Measurements from ENCODE around the gene DHX16.
A peak's percentile ranks its signal among the peaks of the same experiment; 100 is the strongest.

DHX16 gene

DNA sequence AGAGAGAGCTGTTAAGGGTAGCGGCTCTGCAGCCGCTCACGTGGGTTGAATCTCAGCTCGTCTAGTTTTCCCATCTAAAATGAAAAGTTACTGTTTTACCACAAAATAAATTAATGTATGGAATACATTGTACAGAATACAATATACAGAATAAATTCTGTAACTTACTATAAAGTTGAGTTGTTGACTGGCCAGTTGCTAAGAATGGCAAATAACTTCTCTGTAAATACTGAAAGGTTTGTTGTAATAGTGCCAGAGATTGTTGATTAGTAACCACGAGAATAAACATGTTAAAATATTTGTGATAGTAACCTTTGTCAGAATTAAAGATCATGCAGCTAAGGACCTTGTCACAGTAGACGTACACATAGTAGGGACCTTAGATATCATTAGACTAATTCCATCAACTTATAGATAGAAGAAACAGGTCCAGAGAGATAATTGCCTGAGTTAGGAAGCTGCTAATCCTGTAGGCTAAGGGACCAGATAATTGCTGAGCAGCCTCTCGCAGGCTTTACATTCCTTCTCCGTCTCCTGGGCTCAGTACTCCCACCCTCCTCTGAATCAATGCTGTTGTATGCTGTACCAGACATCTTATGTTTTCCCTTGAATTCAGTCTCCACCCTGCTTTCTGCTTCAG is 18.5 kb upstream of the DHX16 start:
- DNase-seq, result no peak

DNA sequence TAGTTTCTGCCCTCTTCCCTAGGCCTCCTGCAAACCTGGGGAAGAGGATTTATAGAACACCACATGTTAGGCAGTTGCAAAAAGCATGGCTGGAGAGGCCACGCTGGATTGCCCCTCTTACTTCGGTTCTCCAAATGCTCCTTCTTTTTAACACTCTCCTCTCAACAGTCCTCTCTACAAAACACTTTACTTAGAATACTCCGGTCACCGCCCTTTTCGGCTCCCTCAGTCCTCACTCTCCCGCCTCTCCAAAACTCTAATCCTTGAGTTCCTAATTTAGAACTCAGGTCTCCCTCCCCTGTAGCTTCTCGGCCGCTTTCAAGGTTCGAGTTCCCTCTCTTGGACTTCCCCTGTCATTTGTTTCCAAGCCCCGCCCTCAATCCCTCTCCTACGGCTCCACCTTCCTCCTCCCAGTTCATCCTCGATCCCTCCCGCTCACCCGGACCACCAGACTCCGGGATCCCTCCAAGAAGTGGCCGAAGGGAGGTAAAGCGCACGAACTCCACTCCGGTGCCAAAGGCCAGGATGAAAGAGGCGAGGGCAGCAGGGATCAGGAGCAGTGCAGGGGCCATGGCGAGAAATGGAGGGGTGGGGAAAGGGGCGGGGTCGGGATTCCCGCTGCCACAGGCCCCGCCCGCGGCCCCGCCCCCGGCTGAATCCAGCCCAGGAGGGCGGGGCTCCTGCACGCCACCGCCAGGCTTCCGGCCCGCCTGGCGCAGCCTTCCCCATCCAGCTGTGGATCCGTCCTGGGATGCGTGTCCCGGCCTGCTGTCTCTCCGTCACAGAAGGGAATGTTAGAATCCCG is 17.8 kb upstream of the DHX16 start, which contains the start of gene NRM:
Gene NRM (minus strand): TSS at position 582 of the 805 bp plus-strand sequence. CDS start 10 bp downstream, at position 572.
- peak in 1 of 2 experiments; percentile 21 for DNase-seq

DNA sequence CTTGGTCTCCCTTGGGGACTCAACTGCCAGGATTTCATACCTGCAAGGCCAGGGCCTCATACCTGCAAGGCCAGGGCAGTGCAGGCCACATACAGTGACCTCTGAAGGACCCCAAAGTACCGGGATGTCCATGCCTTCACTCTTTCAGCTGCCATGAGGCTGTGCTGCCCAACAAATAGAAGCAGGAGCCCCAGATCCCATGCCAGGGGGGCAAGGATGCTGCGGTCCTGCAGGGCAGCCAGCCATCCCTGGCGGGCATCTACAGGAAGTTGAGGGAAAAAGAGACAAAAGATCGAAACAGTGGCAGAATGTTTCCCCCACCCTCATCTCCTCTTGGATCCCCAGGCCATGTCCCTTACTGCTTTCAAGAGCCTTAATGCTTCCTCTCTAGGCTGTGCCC is 17.2 kb upstream of the DHX16 start:
- DNase-seq, result no peak

DNA sequence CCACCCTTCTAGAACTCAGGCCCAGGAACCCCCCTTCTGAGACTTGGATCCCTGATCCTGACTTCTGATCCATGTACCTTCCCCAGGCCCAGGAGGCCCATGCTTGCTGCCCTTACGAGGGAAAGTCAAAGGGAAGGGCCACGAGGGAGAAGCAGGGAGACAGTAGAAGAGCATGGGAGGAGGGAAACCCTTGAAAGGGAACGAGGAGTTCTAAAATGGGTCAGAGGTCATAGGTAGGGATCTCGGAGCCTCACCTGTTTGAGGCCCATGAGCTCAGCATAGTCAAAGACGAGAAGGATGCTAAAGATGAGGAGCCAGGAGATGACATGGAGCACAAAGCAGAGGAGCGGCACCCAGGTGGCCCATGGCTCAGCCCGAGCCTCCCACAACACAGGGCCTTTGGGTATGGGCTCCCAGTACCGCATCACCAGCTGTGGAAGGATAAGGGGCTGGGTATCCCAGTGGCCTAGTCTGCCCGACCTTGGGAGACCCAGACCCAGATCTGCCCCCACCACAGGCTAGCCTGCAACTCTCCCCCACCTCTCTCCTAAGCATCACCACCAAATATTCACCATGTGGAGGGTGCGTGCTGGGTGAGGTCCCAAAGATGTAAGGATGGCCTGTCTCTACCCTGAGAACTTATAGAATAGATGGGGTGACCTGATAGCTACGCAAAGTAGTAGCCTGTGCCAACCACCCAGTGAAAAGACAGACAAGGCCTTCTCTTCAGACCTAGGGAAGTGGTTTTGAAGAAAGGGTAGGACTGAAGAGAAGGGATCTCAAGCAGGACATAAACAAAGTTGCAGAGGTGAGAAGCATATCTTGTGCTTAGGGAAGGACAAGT is 16.4 kb upstream of the DHX16 start:
- DNase-seq, result no peak

DNA sequence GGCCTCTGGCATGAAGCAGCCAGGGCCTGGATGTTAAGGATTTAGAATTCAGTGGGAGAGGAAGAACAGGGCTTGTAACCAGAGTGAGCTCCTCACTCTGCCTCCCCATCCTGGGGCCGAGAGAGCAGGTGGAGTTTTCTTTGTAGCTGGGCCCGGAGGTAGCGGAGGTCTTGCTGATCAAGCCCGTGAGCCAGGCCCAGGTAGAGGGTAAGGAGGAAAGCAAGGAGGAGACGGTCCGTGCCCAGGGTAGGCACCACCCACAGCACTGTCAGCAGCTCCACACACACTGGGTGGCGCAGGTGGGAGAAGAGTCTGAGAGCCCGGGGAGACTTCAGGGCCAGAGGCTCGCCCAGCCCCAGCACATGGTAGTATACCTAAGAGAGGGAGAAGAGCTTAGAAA is 15.8 kb upstream of the DHX16 start:
- DNase-seq, result no peak

DNA sequence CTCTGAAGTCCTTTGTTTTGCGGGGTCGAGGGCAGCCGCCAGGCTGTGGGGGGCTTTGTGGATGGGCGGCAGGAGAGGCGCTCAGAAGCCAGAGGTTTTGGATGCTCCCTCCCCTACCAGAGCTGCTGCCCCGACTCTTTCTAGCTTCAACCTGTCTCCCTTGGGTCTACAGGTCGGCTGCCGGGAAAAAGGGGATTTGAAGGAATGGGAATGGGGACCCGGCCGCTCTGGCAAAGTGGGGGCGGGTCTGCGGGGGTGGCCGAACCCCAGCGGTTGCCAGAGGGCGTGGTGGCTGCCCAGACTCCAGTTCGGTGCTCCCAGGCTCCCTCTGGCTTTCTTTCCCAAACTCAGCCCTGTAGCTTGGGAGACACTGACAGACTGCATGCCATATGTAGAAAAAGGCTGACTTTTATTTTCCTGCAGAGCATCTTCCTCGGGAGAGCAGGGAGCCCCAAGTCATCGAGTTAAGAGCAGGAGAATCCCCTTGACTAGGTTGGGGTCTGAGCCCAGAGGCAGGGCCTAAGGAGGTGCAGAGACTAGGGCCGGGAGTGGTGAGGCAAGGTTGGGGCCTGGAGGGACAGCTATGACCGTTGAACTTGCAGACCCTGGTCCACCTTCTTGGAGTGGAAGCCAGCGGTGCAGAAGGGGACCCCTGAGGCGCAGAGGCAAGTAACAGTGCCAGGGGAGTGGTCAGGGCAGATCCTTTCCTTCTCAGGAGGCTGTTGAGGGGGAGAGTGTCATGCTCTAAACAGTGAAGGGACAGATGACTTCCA is 15.0 kb upstream of the DHX16 start:
- no peak for DNase-seq

DNA sequence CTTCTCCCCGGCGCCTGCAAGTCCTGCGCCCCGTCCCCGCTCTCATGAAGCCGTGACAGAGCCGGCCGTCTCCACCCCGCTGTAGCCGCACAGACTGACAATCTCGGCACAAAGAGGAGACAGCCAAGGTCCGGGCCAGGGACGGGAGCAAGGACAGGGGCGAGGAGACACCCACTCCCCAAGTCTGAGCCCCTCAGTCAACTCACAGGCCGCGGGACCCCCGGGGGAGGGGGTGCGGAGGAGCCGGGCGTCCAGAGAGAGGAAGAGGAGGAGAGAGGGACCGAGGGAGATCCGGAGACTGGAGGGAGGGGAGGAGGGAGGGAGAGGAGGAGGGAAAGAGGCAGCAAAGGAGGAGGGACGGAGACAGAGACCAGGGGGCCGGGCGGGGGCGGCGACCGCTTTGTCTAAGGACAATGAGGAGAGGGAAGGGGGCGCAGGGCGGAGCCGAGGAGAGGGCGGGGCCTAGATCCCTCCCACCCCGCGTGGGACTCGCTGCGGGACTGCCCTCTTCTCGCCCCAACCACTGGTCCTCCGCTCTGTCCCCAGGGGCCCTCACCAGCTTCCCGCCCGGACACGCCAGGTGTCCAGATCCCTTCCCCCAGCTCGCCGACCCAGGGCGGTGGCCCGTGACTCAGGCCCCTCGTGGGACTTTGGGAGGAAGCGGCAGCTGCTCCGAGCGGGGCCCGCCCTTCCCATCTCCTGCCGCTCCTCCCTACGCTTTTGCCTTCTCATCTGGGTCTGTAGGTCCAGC is 14.3 kb upstream of the DHX16 start:
- DNase-seq, result no peak

DNA sequence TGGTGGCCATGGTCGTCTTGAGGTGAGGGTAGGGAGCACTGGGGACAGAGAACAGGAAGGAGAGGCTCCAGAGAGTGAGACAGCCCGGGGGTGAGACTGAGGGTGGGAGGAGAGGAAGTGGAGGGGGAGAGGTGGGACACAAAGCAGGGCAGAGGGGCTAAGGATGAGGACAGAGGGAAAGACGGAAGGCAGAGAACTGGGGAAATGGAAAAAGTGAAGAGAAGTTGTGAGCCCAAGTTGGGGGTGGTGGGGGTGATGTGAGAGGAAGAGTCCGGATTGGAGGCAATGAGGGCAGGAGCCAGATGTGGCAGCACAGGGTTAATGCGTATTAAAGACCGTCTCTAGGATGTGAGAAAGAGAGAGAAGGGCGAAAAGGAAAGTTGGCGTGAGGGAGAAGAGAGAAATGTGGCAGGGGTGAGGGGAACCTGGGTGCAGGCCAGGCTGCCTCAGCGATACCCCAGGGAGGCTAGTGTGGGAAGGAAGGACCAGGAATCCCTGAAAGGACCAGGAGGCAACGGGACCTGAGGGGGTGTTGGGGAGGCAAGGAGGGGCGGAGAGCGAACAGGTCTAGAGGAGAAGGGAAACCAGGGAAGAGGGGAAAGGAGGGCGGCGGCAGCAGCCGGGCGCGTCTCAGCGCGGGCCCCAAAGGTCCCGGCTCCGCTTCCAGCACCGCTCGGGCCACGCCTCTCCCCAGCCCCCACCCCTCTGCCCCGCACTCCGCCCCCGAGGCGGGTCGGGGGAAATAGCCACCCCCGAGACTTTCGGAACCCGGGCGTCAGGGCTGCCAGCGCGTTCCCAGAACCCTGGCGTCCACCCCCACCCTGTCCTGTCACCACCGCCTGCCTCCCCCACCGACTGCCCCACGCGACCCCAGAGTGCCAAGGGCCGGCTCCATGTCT is 13.5 kb upstream of the DHX16 start, which contains the start of gene PPP1R18:
Gene PPP1R18 (minus strand): TSS at position 637 of the 899 bp plus-strand sequence. CDS start 627 bp downstream, at position 10.
- no peak for DNase-seq

DNA sequence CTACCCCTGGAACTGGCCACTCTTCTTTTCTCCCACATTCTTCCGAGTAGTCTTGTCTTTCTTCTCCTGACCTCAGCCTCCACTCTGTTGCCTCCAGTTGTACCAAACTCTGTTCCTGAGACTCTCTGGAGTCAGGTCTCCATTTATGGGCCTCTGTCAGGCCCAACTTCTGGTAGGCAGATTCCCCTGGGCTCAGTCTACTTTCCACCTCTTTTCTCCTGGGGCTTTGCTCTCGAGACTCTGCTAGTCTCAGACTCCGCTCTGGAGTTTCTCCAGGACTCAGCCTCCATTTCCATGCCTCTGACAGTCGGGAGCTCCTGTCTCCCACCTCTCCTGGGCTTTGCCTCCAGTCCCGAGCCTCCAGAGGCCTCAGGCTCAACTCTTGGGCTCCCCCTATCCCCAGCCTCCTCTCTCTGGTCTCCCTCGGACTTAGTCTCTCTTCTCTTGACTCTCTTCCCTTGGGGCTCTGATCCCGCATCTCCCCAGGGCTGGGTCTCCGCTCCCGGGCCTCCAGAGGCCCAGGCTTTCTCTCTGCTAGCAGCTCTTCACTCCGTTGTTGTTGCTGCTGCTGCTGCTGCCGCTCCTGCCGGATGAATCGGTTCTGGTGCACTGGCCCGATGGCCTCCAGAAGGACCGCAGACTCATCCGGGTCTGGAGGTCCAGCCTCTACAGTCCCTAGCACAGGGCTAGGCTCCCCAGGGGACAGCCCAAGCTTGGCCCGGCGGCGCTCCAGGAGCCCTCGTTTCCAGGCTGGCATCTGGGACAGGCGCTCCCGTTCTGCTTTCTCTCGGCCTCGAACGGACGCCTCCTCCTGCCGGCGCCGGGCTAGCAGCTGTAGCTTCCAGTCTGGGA is 12.6 kb upstream of the DHX16 start:
- DNase-seq, result no peak

DNA sequence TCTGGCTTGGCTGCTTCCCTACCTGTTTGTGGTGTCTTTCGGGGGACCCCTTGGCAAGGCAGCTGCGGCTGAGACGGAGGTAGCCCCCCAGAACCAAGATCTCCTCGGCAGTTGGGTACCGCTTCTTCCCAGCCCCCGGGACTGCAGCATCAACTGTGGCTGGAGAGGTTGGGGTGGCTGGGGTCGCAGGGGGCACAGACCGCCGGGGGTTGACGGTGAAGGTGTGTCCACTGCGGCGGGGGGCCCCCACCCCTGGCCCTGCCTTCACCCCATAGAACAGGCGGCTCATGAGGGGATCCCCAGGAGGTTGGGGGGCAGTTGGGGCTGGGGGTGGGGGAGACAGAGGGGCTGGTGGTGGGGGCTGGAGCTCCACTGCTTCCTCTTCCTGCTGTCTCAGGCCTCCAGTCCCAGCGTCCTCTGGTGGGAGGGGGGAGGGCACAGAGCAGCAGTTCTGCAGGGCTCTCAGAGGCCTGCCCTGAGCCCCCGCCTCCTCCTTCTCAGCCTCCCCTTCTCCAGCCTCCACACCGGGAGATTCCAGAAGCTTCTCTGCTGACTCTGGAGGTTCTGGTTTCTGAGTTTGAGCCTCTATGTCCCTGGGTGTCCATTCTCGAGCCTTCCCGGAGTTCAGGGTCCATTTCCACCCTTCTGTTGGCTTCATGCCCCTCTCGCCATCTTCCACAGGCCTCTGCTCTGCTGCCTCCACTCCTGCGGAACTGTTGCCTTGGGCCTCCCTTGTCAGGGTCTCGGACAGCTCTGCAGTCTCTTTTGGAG is 11.8 kb upstream of the DHX16 start:
- no peak for DNase-seq

DNA sequence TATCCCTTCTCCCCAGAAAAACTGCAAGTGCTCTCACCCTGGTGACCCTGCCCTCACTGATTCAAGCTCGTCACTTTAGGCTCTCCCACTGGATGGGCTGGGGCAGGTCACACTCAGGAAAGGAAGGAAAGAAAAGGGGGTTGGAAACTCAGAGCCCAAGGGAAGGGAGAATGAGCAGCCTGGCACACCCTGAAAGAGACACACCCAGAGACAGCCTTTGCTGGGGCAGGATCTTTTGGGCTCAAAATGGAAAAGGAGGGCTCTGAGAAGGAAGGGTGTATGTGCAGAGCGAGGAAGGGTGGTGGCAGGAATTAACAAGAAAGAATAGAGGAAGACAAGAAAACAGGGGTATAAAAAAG is 11.2 kb upstream of the DHX16 start:
- no peak for DNase-seq

DNA sequence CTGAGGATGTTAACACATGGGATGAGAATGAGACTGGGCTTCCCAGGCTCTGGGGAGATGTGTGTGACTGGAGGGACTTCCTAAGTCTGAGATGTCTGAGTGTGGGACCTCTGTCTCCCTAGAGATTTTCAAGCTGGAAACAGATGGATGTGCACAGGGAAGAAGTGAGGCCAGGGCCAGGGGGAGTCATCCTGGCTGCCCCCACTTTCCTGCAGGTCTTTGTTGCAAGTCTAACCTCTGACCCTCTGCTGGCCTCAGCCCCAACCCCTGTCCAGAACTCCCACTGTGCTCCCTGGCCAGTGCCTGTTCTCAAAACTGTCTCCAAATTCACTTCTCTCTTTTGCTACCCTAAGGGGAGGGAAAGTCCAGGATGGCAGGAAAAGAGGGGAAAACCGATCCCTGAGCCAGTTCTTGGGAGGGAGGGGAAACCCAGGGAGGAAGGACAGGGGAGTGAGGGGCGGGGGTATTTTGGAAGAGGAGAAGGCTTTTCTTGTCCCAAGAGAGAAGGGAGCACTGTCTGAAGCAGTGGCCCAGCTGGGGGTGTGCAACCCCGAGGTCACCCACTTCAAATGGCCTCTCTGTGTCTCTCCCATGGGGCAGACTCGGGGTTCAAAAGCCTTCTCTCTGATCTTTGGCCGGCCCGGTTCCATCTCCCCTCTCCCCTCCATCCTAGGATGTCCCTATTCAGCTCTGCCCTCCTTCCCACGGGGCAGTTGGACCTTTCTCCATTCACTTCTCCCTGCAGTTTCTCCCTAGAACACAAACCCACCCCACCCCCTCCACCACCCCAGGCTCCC is 10.6 kb upstream of the DHX16 start:
- no peak for DNase-seq

DNA sequence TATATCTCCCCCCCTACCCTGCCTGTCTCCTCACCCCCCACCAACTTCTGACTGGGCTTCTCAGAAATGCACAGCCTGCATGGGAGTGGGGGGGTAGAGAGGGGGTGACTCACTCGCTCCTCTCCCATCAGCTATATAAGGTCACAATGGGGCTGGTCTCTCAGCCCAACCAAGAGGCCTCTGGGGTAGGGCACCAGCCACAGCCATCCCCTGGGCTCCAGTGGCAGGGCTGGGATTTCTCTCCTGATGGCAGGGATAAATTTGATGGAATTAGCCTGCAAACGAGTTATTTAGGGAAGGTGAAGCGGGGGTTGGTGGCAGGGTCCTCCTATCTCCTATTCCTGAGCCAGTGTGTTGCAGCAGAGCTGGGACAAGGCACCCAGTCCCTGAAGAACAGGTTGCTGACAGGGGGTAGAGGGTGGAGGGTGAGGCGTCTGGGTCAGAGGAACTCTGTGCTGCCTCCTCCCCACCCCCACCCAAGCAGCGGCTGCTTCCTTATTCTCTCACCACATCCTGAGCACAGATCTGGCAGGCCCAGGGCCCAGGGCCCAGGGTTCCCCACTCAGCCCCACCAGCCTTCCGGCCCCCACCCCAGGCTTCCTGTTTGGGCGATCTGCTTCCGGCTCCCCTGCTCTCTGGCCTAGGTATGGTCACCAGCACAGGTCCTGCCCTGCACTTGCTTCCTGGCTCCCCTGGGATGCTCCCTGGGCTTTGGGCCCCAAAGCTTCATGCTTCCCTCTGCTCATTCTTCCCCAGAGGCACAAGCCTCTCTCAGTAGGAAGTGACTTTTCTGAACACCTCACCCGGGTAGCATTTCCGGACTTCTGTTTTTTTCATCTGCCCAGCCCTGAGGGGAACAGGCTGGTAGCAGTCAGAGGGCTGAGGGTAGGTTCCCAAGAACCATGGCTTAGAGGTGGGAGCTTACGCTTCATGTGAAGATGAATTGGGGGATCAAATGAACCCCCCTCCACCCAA is 9.6 kb upstream of the DHX16 start:
- DNase-seq, result no peak

DNA sequence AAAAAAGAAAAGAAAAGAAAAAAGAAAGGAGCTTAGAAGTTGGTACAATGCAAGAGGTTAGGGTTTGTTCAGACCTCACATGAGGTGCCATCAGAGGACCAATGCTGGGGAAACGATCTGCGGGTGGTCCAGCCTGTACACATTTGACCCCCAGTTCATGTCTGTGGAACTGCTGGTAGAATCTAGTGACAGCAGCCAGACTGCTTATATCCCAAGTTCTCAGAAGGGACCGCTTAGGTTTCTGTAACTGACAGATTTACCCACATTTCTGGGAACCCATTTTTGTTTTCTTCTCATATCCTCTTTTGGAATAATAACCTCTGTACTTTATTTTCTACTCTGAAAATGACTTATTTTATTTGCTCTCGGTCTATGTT is 8.9 kb upstream of the DHX16 start:
- no peak for DNase-seq

DNA sequence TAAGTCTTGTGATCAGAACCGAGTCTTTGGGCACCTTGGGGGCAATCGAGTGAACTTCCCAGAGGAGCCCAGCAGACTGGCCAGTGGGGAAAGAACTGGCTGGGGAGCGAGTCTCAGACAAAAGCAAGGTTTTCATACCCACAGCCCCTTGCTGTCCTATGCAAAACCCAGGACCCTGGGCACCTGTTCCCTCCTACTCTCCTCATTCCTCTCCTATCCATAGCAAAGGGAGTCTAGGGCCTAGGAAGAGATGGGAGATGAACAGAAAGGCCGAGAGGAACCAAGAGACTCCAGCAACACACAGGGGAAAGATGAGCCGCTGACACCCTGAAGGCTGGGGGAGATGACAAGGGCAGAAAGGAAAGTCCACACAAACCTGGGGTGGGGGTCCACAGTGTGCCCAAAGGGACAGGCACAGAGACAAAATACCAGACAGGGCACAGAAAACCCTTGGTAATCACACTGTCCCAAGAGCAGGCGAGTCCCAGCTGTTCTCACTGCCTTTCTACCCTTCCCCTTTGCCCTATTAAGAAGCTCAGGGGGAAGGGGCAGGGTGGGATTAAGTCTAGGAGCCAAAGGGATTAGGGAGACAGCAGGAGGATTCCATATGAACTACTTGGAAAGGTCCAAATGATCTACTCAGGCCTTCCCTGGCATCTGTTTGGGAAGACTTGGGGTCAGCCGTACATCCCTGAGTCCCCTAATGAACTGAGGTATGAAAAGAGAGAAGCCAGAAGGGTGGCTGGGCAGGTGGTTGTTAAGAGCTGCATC is 7.1 kb upstream of the DHX16 start:
- no peak for DNase-seq
